ENCODE measurements around the gene DHRS1.

GRCh38 chr14:24247422-24247821 lies 52.2 kb downstream of the DHRS1 start:
- TF ChIP-seq CTCF (conservative IDR thresholded peaks at IDR 0.05; ENCODE audit: low read length) (no peak), EZH2phosphoT487 (IDR thresholded peaks at IDR 0.05; ENCODE audit: borderline replicate concordance) (no peak)

All from Loucy (cell line).